Stromal cell of bone marrow (primary cell): ENCODE measurements around the gene GPC5.
"Not testable (repeated sequence)": the region's sequence is repeated elsewhere in the genome, so short reads cannot be mapped to it uniquely, and the experiment has no call there.

Experiments used
- DNase-seq: peaks from one replicate; pipeline ENCODE4 v3.0.0-alpha.2; 2012; ENCODE audit warnings: low read depth

Gene GPC5

DNA sequence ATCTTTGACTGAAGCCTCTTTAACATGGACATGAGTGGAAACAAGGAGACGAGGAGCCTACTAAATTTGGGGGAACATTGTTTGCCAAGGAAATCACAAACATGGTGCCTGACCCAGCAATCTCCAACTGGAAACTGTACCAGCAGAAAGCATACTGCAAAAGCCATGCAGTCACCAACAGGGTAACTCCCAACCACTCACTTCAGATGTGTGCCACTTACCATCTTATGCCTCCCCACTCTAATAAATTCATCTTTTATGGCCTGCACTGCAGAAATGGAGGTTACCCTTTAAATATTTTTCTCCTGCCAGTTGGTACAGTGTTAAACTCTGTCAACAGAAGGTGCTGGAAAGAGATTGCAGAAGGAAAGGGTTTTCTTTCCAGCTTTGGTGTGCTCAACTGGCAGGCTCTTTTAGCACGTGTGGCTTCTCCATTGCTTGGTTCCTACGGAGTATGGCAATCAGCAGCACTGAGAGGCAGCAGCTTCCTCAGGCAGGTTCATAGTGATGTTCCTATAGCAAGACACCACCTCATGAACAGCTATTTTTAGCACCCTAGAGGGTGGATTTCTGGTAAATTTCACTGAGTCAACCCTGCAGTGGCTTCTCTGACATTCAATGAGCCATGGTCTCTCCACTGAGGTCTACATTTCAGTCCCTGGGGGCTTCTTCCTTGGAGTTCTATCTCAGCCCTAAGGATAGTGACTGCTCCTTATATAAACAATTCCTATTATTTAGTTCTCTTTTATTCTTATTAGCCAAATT is 29.6 kb upstream of the GPC5 start:
- DNase-seq: no peak

DNA sequence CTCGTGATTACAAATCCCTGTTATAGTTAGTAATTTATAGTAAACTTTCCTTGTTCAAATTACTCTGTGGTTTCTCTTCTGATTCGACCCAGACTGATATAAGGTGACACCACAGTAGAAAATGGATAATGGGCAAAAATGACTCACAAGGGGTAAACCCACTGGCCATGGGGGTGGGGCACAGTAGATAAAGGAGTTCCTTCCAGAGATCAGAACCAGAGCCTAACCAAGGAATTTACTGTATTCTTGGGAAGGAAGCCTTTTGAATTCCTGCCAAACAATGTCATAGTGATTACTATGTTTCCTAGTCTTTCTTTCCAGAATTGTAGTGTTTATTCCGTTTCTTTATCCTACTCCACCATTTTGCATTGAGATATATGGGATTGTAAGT is 29.0 kb upstream of the GPC5 start:
- DNase-seq: no peak

DNA sequence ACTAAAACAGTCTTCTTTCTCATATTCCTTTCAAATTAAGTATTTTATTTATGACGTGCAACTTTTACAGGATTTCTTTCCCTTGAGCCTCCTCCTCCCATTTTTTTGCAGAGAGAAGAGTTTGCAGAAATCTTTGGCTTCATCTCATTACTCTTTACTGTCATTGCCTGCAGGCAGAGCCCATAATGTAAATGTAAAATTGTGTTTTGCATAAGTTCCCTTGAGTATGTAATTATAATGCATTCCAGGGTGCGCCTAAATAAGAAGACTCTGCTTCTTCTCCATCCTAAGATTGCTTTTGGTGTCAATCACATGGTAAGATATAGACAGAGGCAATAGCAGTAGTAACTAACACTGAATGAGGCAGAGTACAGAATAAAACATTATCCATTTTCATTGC is 27.9 kb upstream of the GPC5 start:
- no peak for DNase-seq

DNA sequence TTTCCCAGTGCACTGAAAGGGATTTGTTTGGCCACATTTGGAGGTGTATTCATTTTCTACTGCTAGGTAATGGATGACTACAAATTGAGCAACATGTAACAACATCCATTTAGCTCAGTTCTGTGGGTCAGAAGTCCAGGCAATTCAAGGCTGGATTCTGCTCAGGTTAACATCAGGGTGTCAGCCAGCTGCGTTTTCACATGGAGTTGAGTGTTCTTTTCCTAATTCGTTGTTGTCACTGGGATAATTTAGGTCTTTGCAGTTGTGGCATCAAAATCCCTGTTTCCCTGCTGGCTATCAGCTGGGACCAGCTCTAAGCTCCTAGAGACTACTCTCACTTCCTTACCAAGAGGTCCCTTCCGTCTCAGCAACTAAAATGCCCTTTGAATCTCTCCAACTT is 25.5 kb upstream of the GPC5 start:
- no peak for DNase-seq

DNA sequence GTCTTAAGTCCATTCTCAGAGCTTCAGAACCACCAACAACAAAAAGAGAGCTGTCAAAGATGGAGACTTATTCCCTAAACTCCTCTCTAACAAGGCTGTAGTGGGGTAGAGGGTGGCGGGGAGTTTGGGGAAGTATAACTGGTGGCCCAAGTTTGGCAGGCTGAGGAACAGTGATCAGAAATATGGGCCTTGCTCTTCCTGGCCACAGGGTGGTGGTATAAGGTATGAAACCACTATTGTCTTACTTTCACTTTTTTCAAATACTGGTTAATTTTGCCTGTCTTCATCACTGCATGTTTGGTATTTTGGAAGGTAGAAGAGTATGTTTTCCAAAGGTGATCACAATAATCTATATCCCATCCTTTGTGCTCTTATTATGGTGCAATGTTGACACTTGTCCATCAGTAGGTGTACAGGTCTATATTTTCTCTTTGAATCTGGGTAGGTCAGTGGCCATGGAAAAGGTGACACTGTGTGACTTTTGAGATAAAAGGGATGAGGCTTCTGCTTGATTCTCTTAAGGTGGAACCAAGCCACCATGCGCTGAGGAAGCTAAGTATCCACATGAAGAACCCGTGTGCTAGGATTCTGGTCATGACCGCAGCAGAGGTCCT is 23.2 kb upstream of the GPC5 start:
- DNase-seq: peak; percentile 3

DNA sequence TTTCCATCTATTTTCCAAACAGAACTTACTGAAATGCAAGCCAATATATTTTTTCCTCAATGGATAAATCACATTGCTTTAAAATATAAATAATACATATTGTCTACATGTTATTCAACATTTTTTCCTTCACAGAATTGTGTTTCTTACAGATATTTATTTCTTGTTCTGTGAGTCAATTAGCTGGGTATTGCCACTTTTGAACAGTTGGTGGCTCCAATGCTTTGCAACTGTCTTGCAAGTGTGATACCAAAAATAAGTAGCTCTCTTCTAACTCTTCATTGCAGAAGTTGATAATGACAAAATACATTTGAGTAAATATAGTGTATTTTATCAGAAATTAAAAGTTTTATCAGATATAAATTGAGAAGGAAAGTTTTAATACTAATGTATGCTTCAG is 17.1 kb upstream of the GPC5 start:
- DNase-seq: peak; percentile 8

DNA sequence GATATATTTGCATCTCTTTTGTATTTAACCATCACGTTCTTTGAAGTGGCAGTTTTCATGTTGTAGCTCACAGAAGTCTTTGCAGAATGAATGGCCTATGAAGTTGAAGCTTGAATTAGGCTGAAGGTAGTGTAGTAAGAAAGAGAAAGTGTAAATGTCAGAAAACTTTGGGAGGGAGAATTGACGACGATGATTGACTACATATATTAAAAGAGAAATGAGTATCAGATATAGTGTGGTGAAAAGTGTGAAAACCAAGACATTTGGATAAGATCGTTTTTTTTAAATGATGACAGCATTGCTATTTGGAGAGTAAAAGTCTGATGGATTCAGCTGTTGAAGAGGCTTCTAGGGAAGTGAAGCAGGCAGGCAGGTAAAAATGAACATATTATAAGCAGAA is 14.6 kb upstream of the GPC5 start:
- DNase-seq: no peak

DNA sequence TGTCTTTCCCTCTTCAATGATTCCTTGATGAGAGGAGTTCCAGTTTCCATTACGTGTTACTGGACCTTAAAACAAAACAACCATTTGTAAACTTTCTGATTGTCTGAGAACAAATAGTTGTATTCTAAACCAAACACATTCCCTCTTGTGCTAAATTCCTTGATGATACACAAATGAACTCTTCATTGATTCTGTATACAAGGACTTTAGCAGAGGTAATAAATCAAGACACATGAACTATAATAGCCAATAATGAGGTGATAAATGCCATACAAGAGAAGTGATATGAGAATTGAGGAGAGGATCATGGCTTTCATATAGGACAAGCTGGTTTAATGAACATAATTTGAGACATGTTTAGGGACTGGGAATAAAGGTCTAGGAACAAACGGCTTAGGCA is 13.5 kb upstream of the GPC5 start:
- no peak for DNase-seq

DNA sequence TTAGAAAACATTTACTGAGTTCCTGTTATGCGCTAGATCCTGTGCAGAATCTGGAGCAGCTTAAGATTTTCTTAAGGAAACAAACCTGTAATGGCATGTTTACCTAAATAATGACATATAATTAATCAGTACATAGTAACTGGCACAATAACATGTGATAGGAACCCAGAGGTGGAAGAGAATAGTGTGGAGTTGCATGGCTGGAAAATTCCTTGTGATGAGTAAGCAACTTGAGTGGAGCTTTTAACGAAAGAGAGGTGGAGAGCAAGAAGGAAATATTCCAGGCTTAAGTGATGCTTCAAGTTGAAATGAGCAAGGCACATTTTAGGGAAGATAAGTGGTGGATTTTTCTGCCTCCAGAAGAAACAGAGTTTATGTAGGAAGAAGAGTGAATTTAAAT is 9.2 kb upstream of the GPC5 start:
- no peak for DNase-seq

DNA sequence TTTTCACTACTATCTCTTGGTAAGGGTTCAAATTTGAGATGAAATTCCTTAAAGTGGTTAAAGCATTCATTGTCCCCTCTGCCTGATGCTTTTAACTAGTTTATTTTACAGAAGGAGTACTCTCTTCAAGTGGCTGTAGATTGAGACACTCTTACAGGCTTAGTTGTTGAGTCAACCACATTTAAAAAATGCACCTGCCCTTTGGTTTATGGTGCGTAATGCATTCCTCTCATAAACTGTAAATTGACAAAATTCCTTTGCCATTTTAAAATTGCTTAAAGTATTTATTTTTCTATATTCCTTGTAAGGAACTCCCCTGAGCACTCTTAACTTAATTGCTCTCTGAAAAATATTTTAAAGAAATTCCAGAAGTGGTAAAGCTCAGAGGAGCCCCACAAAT is 826 bp upstream of the GPC5 start:
- no peak for DNase-seq

DNA sequence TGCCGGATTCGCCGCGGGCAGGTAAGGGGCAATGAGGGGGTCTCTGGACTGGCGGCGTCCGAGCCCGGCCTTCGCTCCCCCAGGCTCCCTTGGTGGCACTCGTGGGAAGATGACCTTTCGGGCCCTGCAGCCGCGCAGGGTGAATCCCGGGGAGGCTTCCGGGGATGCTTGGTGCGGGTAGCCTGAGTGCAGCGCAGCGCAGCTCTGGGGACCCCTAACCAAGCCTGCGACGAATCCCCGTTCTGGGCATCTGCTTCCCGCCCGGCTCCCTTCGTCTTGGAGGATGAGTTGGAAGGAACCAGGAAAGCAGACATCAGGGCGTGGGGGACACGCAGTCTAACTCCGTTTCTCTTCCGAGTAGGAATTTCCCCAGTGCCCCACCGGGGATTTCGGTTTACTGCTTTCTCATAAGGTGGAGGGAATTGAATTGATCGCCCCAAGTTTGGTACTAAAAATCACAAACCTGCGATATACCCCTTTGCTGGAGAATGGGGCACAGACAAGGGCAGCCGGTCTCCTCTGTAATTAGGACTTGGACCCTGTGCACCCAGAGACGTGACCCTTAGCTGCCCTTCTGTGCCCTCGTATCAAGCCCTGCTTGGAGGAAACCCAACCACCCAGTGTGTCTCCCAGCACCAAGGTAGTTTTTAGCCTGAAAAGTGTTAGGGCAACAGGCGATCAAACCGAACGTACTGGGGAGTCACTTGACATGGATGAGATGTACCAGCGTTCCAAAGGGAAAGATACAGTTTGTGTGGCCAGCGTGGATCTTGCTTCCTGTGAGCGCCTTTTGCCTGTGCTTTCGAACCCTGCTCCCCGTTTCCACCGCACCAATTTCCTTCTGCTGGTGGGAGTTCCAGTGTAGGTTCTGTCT is 1.0 kb downstream of the GPC5 start:
- DNase-seq: no peak

DNA sequence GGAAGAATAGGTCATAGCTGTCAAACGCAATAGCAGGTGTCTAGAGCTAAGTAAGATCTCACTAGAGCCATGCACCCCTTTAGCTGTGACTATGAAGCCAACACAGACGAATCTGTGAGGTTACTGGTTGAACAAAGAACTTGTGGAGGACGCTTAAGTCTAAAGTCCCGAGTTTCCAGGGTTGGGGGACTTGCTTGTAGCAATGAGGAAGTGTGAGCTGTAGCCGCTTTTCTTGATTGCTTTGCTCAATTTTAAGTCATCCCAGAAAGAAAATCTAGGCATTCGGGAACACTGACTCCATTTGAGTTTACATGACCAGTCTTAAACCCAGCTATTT is 1.6 kb downstream of the GPC5 start:
- no peak for DNase-seq

DNA sequence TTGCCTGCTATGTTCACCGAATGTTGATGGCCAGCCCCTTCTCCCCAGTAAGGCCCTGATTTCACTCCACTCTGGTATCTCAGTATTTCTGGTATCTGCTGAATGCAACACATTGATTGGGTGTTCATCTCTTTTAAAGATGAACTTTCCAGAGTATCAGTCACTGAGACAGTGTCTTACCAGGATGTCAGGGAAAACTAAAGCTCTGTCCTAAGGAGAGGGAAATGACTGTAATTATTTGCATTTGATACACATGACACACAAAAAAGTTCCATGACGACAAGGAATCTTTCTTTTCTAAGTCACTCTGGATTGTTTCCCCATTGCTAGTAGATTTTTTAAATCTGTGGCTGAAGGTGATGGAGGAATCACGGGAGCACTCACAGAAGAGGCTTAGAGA is 2.2 kb downstream of the GPC5 start:
- no peak for DNase-seq

DNA sequence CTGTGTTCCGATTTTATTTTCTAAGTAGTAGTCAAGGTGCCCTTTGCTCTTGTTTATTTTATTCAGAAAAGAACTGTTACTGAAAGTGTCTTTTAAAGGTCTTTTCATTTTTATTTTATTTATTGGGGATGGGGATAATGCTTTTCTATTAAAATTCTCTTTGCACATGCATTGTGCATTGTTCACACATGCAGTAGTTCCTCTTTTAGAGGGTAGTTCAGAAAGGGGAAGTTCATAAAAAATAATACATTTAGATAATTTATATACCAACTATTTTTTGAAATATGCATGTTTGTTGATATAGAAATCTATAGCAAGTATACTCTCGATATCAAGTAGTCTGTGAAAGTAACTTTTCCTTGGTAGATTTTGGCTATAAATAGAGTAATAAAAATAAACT is 3.5 kb downstream of the GPC5 start:
- DNase-seq: no peak

DNA sequence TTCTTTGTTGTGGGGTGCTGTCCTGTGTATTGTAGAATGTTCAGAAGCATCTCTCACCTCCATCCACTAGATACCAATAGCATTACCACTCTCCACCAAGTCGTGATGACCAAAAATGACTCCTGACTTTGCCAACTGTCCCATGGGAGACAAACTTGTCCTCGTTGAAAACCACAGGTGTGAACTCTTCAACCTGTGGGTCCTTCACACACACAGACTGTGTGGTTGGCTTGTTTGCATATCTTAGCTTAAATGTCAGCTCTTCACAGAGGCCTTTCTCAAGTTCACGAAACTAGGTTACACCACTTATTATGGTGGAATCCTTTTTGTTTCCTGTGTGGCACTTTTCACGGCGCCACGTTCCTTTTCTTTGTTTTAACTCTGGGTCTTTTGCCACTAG is 6.8 kb downstream of the GPC5 start:
- DNase-seq: no peak

DNA sequence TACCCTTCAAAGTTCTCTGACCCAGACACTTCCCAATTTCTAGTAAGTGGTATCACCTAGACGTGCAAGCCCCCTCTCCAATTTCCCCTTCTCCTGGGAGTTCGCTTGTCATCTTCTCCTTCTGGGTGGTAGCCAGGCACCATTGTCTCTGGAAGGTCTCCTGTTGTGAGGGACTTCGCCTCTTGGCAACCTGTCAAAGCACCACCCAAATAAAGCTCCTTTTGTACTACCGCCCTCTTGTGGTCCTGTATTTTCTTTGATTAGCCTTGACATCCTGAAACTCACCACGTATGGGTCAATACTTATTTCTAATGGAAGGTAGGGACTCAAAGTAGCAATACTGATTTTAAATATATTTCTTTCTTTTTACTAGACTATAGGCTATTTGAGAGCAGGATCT is 8.2 kb downstream of the GPC5 start:
- DNase-seq: peak; percentile 6

DNA sequence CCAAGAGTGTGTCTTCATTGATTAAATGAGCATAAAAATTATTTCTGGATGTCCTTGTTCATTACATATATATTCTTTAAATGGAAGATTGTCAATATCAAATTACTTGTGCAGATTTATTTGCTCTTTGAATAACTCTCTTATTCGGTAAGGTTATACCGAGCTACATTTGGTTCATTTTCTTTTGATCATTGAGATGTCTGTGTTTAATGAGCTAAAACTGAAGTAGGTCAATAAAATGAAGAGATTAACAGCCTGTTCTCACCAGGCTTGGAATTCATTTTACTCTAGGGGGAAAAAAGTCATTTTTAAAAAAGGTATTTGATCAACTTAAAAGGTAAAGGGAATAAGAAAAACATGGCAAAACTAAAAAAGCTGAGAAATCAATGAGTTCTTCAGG is 10.6 kb downstream of the GPC5 start:
- DNase-seq: no peak

DNA sequence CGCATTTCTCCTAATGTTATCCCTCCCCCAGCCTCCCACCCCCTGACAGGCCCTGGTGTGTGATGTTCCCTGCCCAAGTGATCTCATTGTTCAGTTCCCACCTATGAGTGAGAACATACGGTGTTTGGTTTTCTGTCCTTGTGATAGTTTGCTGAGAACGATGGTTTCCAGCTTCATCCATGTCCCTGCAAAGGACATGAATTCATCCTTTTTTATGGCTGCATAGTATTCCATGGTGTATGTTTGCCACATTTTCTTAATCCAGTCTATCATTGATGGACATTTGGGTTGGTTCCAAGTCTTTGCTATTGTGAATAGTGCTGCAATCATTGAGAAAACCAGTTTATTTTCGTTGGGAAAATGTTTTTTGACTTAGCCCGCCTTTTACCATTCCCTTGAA is 18.2 kb downstream of the GPC5 start:
- not testable (repeated sequence) for DNase-seq

DNA sequence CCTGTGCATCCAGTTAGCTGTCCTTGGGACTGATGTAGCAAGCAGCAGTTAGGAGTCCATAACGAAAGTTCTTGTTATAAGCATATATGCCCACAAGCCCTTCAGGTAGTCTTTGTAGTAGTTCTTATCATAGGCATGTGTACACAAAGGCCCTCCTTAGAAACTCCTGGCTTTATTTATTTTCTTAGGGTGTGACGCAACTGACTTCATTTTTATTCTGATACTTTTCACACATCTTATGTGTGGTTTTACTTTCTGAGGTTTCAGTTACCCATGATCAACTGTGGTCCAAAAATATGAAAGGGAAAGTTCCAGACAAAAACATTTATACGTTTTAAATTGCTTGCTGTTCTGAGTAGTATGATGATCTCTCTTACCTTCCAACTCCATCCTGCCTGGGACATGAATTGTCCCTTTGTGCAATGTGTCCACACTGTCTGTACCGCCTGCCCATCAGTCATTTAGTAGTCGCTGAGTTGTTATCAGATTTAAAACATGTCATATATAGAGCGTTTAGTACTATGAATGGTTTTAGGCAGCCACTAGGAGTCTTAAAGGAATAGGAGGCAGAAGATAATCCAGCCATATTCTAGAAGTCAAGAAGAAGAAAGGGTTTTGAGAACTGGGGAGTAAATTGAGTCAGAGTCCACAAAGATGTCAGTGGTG is 19.4 kb downstream of the GPC5 start:
- DNase-seq: no peak

DNA sequence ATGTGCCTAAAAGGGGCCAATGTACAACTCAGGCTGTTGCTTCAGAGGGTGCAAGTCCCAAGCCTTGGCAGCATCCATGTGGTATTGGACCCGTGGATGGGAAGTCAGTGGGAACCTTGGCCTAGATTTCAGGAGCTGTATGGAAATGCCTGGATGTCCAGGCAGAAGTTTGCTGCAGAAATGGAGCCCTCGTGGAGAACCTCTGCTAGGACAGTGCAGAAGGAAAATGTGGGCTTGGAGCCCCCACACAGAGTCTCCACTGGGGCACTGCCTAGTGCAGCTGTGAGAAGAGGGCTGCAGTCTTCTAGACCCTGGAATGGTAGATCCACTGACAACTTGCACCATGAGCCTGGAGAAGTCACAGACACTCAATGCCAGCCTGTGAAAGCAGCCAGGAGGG is 28.5 kb downstream of the GPC5 start:
- DNase-seq: no peak

DNA sequence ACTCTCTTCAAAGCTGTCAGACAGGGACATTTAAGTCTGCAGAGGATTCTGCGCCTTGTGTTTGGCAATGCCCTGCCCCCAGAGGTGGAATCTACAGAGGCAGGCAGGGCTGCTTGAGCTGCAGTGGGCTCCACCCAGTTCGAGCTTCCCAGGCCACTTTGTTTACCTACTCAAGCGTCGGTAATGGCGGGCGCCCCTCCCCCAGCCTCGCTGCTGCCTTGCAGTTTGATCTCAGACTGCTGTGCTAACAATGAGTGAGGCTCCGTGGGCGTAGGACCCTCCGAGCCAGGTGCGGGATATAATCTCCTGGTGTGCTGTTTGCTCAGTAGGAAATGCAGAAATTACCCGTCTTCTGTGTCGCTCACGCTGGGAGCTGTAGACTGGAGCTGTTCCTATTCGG is 40.3 kb downstream of the GPC5 start:
- not testable (repeated sequence) for DNase-seq

DNA sequence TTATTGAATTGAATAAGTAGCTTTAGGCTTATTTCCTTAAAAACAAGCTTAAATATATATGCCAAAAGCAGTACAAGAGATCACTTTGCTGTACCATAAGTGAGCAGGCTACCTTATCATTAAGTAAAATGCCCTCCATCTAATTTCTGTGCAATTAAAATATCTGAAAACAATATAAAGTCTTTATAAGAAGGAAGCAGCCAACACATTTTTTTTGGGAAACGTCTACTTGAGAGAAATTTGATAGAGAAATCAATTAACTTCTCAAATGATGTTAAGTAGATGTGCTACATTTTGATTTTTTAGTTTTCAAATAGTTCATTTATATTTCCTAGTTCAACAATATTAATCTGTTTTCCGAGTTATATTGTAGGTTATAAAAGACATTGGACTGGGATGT is 52.5 kb downstream of the GPC5 start:
- DNase-seq: no peak

DNA sequence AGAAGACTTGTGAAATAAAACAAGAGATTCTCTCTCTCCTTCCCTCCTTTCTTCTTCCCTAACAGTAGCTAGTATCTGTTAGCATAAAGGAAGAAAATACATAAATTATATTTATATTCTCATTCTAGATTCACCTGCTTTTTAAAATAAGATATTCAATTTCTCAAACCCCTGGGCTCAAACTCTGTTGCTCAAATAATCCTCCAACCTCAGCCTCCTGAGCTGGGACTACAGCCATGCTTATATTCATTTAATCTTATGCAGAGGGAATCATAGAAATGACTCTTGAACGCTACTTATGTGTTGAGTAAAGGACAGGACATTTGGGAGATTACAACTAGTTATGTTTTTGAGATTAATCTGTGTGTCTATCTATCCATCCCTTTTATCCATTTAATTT is 56.2 kb downstream of the GPC5 start:
- DNase-seq: no peak
